HepG2 (cell line): ENCODE data around the gene SELL.

Experiments used
- CTCF ChIP-seq: sonication (generic); formaldehyde crosslinking; IDR thresholded peaks from 2 replicates; pipeline ENCODE4 v1.5.0; 2020; ENCODE audit warnings: mild to moderate bottlenecking, missing genetic modification reagents, moderate library complexity
- RBAK ChIP-seq: sonication (generic); formaldehyde crosslinking; IDR thresholded peaks from 2 replicates; pipeline ENCODE4 v1.5.1; 2020; ENCODE audit warnings: mild to moderate bottlenecking, missing genetic modification reagents
- SMC3 ChIP-seq: IDR thresholded peaks from 2 replicates; pipeline ENCODE4 v1.6.1; 2011; ENCODE audit warnings: low read length, improper control_type of control experiment
- TSC22D2 ChIP-seq: sonication (generic); formaldehyde crosslinking; IDR thresholded peaks from 2 replicates; pipeline ENCODE4 v1.5.1; 2020; ENCODE audit warnings: missing genetic modification reagents, mild to moderate bottlenecking, borderline replicate concordance
- ZMYM2 ChIP-seq: sonication (generic); formaldehyde crosslinking; IDR thresholded peaks from 2 replicates; pipeline ENCODE4 v1.8.0; 2022; ENCODE audit warnings: mild to moderate bottlenecking, missing genetic modification reagents

- TF ChIP-seq ZMYM2 (no peak), RBAK (no peak), CTCF (CRISPR knock-in tag) (no peak), TSC22D2 (no peak), SMC3 (no peak)
These were observed 10.0 kb downstream of the SELL start for GRCh38 chr1:169701261-169702005.
